GM12891 (cell line): Measurements from ENCODE around the gene RASEF. TPM values are rescaled to one million over a fixed set of nuclear protein-coding genes. Genes with fewer than 3 reads are reported as not detected.
"Not testable (repeated sequence)": the region's sequence is repeated elsewhere in the genome, so short reads cannot be mapped to it uniquely, and the experiment has no call there.

ENCODE experiments used
- DNase-seq: peaks from one replicate; pipeline ENCODE4 v3.0.0; 2011; ENCODE audit warnings: low spot score; ENCODE audit not compliant: insufficient read length
- FAIRE-seq: peaks from 2 replicates; lab custom pipeline; 2011; peaks lifted over from hg19 to GRCh38; lab: Jason Lieb, UNC
- PAX5 ChIP-seq: IDR thresholded peaks from 2 replicates; pipeline ENCODE4 v1.6.1; 2011; ENCODE audit warnings: low read length, moderate library complexity, mild to moderate bottlenecking; ENCODE audit not compliant: insufficient read depth, severe bottlenecking
- POLR2A ChIP-seq: IDR thresholded peaks from 2 replicates; pipeline ENCODE4 v1.6.1; 2011; ENCODE audit warnings: low read depth, low read length, control low read depth
- POLR2AphosphoS5 ChIP-seq: IDR thresholded peaks from 2 replicates; pipeline ENCODE4 v1.6.1; 2011; ENCODE audit warnings: low read depth, low read length, control low read depth
- POU2F2 ChIP-seq: IDR thresholded peaks from 2 replicates; pipeline ENCODE4 v1.6.1; 2011; ENCODE audit warnings: low read depth, mild to moderate bottlenecking, control low read depth, low read length, moderate library complexity
- SPI1 ChIP-seq: IDR thresholded peaks from 2 replicates; pipeline ENCODE4 v1.6.1; 2011; ENCODE audit warnings: low read depth, low read length, control low read depth
- TAF1 ChIP-seq: IDR thresholded peaks from 2 replicates; pipeline ENCODE4 v1.6.1; 2011; ENCODE audit warnings: low read depth, low read length, control low read depth
- polyA plus RNA-seq: library from polyadenylated mRNA; unstranded; fragments of >200 nt; gene quantifications from one replicate; pipeline ENCODE4 v1.2.1, GENCODE V29; 2012; ENCODE audit warnings: low read depth, missing spikeins, inconsistent platforms; ENCODE audit not compliant: missing spikeins

The RASEF gene
- 0.01 TPM for polyA plus RNA-seq

- TF ChIP-seq POLR2A (no peak), PAX5 (no peak), TAF1 (no peak), POU2F2 (no peak), SPI1 (no peak)
- FAIRE-seq (no peak), DNase-seq (no peak)
Observed at GRCh38 chr9:83062651-83063527, at the start of gene RASEF. Gene RASEF (minus strand): TSS chr9:83063142. CDS start chr9:83062867, 275 bp downstream.

GRCh38 chr9:83111169-83111568 lies 48.2 kb upstream of the RASEF start:
- TF ChIP-seq PAX5: no peak
- no peak for TF ChIP-seq POLR2AphosphoS5
- TF ChIP-seq TAF1: no peak
- DNase-seq: no peak
- no peak for FAIRE-seq

- FAIRE-seq: no peak
- TF ChIP-seq POLR2A (no peak), POU2F2 (no peak)
- no peak for DNase-seq
Observed at GRCh38 chr9:83109296-83109695, 46.4 kb upstream of the RASEF start.

GRCh38 chr9:83108208-83108607 lies 45.3 kb upstream of the RASEF start:
- DNase-seq (no peak), FAIRE-seq (no peak)
- TF ChIP-seq POLR2A (no peak), POU2F2 (no peak), PAX5 (no peak)

- no peak for DNase-seq
Observed at GRCh38 chr9:83106772-83107171, 43.8 kb upstream of the RASEF start.

GRCh38 chr9:83106263-83106662 lies 43.3 kb upstream of the RASEF start:
- FAIRE-seq (no peak), DNase-seq (no peak)
- no peak for TF ChIP-seq TAF1
- no peak for TF ChIP-seq SPI1
- no peak for TF ChIP-seq POLR2AphosphoS5
- no peak for TF ChIP-seq POLR2A
- no peak for TF ChIP-seq POU2F2
- TF ChIP-seq PAX5: no peak

More at GRCh38 chr9:83106772-83107171, 43.8 kb upstream of the RASEF start:
- TF ChIP-seq SPI1: no peak
- no peak for TF ChIP-seq TAF1
- TF ChIP-seq POLR2AphosphoS5: no peak
- TF ChIP-seq POLR2A: no peak
- no peak for TF ChIP-seq PAX5
- TF ChIP-seq POU2F2: no peak
- FAIRE-seq: no peak

GRCh38 chr9:83097633-83098032 lies 34.7 kb upstream of the RASEF start:
- no peak for FAIRE-seq
- TF ChIP-seq POLR2AphosphoS5 (no peak), TAF1 (no peak), POU2F2 (no peak)
- no peak for DNase-seq

- FAIRE-seq, DNase-seq: not testable (repeated sequence)
Observed at GRCh38 chr9:83093311-83093710, 30.4 kb upstream of the RASEF start.

GRCh38 chr9:83081846-83082245 lies 18.9 kb upstream of the RASEF start:
- TF ChIP-seq SPI1 (no peak), POLR2A (no peak), POU2F2 (no peak), POLR2AphosphoS5 (no peak), TAF1 (no peak), PAX5 (no peak)
- DNase-seq (no peak), FAIRE-seq (no peak)

- FAIRE-seq: no peak
- no peak for DNase-seq
- TF ChIP-seq TAF1 (no peak), SPI1 (no peak), POLR2A (no peak)
Observed at GRCh38 chr9:83081010-83081409, 18.1 kb upstream of the RASEF start.

GRCh38 chr9:83075932-83076331 lies 13.0 kb upstream of the RASEF start:
- DNase-seq, FAIRE-seq: not testable (repeated sequence)

- not testable (repeated sequence) for FAIRE-seq, DNase-seq
Observed at GRCh38 chr9:83072498-83072897, 9.6 kb upstream of the RASEF start.
